Cerebellar cortex (tissue), 1 donor: Measurements from ENCODE around the gene XDH.
A peak's percentile ranks its signal among the peaks of the same experiment; 100 is the strongest.

Experiments used
- DNase-seq: peaks from one replicate; pipeline ENCODE4 v3.0.0-alpha.2; 2015; ENCODE audit warnings: low spot score

XDH gene

DNA sequence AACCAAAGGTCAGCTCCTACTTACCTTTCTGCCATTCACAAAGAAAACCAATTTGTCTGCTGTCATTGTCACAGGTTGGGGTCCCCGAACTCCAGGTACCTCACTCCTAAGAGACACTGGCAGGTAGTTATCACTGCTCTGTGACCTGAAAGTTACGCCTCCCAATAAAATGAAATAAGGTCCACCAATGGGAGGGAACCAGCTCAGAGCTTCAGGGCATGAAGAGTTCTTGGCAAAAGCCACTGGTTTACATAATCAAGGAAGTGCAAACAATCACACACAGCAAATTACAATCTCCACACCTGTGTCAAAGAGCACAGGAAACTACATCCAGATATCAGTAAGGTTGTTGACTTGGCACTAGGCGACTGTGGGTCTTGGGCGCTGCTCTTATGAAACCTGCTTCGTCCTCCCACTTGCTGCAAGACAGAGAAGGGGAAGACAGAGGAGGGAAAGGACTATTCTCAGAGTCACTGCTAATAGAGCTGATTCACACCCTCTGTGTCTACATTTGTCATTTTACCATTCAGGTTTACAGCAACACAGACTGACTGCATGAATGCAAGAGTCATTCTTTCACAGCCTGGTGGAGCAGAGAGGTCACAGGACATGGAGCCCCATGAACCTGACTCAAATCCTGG, at the start of gene XDH:
XDH (minus strand) TSS at position 142 of the 641 bp plus-strand sequence; CDS start at position 66, 76 bp downstream.
- DNase-seq, result no peak

DNA sequence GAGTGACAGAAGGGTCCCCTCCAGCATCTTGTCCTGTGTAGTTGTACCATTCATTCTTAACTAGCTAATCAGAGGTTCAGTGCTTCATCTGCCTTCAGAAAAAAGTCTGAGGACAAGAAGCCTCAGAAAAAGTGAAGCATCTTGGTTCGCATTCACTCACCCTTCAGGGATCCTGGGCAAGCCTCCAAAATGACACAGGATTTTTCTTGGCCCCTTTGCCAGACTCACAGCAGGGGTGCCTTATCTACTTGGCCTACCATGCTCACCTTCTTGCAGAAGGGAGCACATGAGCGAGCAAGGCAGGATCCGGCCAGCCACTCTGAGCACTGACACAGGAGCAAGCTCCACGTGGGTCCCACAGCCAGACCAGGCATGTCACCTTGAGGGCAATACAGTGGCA, 43.1 kb upstream of the XDH start:
- DNase-seq, result no peak

DNA sequence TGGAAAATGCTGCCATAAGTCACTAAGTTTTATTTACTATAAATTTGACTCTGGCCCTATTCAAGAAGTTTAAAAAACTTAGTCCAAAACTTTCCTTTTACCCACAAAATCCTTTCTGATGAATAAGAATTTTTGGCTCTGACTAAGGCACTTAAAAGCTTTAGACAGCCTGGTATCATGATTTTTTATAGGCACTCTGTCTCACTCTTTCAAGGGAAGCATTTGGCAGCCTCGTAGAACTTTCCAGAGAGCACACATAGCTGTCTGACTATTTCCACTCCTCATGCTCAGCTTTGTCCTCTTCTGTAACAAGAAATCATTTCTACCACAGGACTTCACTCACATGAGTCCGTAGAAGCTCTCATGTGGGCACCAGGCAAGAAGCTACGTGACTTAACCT, 32.3 kb upstream of the XDH start:
- DNase-seq, result no peak

DNA sequence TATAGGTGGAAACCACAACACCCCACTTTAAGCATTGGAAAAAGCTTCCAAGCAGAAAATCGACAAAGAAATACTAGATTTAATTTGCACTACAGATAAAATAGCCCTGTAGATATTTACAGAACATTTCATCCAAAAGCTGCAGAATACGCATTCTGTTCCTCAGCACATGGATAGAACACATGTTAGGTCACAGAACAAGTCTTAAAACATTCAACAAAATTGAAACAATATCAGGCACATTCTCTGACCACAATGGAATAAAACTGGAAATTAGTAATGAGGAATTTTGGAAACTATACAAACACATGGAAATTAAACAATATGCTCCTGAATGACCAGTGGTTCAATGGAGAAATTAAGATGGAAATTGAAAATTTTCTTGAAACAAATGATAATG, 27.8 kb upstream of the XDH start:
- DNase-seq, result no peak

GRCh38 chr2:31440764-31441163, 26.2 kb upstream of the XDH start:
- no peak for DNase-seq

DNA sequence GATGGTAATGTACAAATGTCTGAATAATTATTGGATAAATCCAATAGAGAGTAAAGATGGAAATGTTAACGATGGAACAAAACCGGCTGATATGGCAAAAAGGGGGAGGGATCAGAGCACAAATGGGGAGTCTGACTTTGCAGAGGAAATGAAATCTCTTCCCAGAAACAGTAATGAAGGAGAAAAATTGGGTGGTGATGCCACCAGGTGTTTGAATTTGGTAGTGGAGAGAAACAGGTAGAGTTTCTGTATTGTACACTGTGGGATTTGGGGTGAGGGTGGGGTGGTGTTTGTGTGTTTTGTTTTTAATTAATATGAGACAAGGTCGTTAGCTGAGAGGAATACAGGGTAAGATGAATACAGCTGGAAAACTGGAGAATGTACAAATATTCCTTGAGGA, 20.4 kb upstream of the XDH start:
- no peak for DNase-seq

DNA sequence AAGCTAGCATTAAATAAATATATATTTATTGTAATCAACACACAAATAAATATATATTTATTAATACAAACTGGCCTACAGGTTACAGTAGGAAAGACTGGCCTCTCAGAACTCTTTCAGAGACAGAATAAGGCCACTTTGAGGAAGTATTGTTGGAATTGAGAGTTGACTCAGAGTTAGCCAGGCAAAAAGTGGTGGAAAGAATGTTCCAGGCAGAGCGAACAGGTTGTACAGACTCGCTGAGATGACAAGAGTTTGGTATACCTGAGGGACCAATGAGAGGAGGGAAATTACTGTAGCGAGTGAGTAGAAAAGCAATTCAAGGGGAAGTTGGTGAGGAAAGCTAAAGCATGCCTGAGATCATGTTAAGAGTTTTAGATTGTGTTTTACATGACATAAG, 19.0 kb upstream of the XDH start:
- no peak for DNase-seq

DNA sequence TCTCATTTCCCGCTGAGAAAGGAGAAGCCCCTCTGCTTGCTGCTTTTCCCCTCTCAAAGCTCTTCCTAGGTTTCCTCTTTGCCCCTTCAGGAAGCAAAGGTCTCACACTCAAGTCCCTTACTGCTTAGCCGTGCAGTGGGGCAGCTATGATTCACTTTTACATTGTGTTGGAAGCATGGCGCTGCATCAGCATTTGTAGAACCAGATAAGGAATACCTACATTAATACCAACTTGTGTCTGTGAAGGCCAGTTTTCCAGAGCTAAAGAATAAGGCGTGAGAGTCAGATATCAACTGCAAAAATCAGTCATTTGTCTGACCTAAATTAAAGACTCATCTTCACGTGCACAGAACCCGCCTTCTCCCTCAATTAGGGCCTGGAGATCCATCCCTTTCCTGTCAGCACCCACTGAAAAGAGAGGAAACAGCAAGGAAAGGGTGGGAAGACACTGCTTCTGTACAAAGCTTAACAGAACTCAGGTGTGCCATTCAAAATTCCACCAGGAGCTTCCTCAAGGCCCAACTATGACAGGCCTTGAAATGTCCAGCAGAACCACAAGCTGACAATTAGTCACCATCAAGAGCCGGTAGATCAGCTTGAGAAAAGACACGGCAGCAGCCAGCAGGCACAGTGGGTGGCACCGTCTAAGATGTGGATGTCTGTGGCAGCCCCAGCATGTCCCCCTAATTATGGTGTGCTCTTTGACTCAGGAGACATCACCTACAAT, 16.1 kb upstream of the XDH start:
- DNase-seq, result no peak

DNA sequence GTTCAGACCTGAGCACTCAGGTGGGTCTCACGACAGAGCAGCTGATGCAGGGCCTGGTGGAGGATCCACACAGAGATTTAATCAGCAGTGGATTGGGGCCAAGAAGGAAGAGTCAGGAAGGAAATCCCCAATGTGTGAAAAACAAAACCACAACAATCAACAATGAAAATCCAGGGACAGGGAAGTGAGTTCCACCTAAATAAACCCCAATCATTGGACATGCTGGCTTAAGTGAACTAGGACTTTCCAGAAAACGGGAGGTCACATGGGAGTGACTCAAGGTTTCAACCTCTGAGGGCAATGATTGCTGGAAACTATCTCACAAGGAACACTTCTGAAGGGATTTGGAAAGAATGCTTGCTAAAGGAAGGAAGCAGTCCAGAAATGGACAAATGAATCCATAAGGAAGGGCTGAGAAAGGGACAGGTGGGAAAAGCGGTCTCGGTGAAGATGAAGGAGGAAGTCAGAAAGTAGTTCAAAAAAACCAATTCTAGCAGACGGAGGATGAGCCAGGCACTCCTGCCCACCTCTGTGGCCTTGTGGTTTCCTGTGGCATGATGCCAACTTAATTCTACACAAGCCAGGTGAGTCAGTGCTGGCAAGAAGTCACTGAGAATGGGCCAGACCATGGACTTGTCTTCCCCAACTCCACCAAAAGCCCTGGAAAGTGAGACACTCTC, 15.4 kb upstream of the XDH start:
- DNase-seq, result no peak

DNA sequence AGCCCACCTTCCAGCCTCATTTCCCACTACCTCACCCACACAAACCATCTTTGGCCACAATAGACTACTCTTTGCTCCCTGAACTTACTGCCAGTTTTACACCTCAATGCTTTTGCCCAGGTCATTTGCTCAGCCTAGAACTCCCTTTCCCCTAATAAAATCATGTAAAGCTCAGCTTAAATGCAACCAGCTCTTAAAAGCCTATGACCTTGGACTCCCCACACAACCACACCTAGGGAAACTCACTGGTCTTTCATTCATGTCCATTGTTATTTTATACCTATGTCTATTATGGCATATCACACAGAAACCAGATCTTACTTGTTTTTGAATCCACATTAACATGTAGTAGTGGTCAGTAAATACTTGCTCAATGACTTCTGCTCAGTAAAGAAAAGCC, 14.5 kb upstream of the XDH start:
- no peak for DNase-seq

- DNase-seq, result no peak
Measured at GRCh38 chr2:31428001-31428418, 13.5 kb upstream of the XDH start.

GRCh38 chr2:31426096-31426495, 11.6 kb upstream of the XDH start:
- DNase-seq, result no peak

GRCh38 chr2:31421634-31422033, 7.1 kb upstream of the XDH start:
- no peak for DNase-seq

DNA sequence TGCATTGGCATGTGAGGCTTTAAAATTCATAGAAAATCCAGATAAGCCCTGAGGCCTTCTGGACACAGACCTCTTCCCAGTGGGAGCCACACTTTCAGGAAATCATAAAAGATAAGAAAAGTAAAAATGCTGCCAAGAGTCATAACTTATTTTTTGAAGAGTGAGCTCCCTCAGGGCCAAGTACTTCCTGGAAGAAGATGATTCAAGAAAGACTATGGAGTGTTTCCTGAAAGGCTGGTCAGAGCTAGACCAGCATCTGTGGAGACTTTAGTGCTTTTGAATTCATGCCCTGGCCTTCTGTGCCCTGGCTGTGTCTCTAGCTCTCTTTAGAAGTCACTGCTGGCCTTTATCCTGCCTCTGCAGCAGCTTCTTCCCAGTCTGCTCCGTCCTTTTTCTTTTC, 6.4 kb upstream of the XDH start:
- DNase-seq, result no peak

- no peak for DNase-seq
Measured at GRCh38 chr2:31419386-31419785, 4.8 kb upstream of the XDH start.

DNA sequence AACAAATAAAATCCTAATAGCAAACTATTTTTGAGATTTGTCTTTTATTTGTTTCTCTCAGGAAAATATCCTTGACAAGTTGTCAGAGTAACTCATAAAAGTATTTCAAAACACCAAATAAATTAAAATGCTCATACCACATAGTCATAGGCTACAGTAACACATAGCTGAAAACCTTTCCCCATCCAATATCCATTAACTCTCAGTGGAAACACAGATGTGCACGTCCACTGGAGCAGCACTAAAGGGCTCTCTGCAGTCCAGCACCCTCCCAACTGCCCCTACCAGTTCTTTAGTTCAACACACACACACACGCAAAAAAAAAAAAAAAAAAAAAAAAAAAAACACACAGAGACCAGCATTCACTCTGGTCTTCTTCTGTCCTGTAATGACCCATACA, 879 bp upstream of the XDH start:
- DNase-seq, result no peak

GRCh38 chr2:31413862-31414550, 536 bp downstream of the XDH start:
- peak; percentile 10 for DNase-seq

DNA sequence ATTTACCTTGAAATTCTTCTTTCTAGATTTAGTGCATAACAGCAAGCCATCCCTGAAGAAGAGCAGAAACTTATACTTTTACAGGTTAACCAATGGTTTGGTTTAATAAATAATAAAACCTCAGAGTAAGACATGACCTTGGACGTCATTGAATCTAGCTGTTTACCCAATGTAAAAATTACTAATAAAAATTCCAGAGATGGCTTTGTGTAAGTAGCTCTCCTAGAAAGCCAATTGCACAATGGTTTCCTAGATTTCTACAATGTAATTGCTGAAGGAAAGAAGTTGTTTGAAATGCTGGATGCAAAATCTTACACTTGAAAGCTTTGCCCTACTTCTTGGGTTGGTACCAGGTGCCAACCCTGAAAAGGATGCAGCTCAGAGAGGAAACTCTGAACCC, 1.5 kb downstream of the XDH start:
- DNase-seq, result no peak

- no peak for DNase-seq
Measured at GRCh38 chr2:31411771-31412170, 2.8 kb downstream of the XDH start.

DNA sequence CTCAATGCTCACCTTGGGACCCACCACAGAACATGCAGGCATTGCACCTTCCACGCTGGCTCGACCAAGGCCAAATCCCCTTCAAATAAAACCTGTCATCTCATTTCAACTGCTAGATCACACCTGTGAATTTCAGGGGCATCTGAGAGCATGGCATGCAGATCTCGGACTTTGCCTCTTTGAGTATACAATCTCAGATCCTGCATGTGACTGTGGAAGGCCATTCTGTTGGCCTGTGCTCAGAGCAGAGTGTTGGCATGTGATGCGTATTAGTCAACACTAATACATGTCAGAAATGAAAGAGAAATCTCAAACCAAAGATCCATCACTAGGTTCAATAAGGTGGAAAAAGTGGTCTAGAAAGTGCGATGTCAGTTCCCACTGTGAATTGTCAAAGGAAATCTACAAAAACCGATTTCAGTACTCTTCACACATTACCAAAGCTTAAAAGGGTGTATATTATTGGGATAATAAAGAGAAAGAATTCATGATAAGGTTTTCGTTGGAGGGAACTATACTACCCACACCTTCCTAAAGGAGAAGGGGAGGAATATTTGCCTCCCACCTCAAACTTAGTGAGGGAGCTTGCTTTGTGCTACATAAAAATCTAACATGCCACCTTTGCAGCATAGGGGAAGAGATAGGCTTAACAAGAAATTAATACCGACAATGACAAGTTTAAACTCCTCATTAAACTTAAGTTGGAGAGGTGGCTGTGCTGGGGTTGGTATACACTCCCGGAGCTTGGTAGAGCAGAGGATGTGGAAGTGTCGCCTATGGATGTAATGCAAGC, 7.8 kb downstream of the XDH start:
- DNase-seq, result no peak

DNA sequence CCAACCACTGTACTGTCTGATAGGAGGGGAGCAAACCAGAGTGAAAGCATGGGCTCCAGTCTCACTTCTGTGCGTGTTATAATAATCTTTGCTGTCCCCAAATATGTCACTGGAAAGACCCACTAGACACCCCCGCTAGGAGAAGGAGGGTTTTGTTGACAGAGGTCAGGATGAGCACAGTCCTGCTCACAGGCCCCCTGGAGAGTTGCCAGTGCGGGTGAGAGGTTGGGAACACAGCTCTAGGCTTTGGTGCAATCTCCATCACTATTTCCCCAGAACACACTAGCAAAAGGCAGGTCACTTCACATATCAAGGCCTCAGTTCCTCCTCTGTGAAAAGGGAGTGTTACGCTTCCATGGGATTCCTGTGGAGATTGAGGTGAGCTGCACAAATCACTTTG, 9.7 kb downstream of the XDH start:
- no peak for DNase-seq

DNA sequence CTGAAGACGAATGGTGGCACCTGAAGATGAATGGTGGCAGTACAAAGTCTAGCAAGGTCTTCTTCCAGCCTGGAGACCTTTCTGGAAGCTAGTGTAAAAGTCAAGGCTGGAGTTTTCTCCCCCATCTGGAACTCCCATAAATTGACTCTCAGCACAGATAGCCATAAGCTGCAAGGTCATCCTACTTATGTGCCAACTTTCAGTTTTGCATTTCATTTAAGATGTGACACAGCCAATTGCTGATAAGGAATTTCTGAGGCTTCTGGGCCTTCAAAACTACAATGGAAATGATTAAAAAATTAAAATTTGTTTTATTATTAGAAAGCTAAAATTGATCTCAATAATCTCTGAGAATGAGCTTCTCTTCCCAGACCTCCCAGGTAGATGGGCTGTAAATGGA, 10.2 kb downstream of the XDH start:
- no peak for DNase-seq
